HEK293 (cell line): Measurements from ENCODE around the gene IRAK2.

Source experiments
- CTCF ChIP-seq: fragments of 450-650 bp; formaldehyde crosslinking; IDR thresholded peaks from 2 replicates; pipeline ENCODE4 v1.5.1; 2016; ENCODE audit warnings: missing biosample characterization, missing genetic modification characterization
- ZBTB49 ChIP-seq: fragments of 450-650 bp; formaldehyde crosslinking; IDR thresholded peaks from 2 replicates; pipeline ENCODE4 v1.5.1; 2016; ENCODE audit warnings: missing biosample characterization, missing genetic modification characterization, low read depth
- ZNF112 ChIP-seq: fragments of 450-650 bp; formaldehyde crosslinking; IDR thresholded peaks from 2 replicates; pipeline ENCODE4 v1.5.0; 2017; ENCODE audit warnings: missing biosample characterization, missing genetic modification characterization
- ZNF157 ChIP-seq: fragments of 450-650 bp; formaldehyde crosslinking; IDR thresholded peaks from 2 replicates; pipeline ENCODE4 v1.5.1; 2016; ENCODE audit warnings: missing biosample characterization, missing genetic modification characterization
- ZNF274 ChIP-seq, 2 experiments: fragments of 200-500 bp in 1 of 2; fragments of 450-650 bp in 1 of 2; sonication (Bioruptor generic) in 1 of 2; formaldehyde crosslinking in 1 of 2; IDR thresholded peaks; 2 replicates each; pipeline versions ENCODE4 v1.5.1 to v1.6.1; 2014 to 2016; ENCODE audit warnings: borderline replicate concordance in 1 of 2, inconsistent platforms in 1 of 2, low read length in 1 of 2, missing biosample characterization in 1 of 2, missing genetic modification characterization in 1 of 2
- ZNF623 ChIP-seq: fragments of 450-650 bp; formaldehyde crosslinking; IDR thresholded peaks from 2 replicates; pipeline ENCODE4 v1.5.1; 2016; ENCODE audit warnings: missing biosample characterization, missing genetic modification characterization
- ZNF645 ChIP-seq: fragments of 450-650 bp; formaldehyde crosslinking; IDR thresholded peaks from 2 replicates; pipeline ENCODE4; 2016; ENCODE audit warnings: missing biosample characterization, missing genetic modification characterization
- ZNF785 ChIP-seq: fragments of 450-650 bp; formaldehyde crosslinking; IDR thresholded peaks from 2 replicates; pipeline ENCODE4 v1.5.1; 2016; ENCODE audit warnings: missing biosample characterization, missing genetic modification characterization
- ZSCAN23 ChIP-seq: fragments of 450-650 bp; formaldehyde crosslinking; IDR thresholded peaks from 2 replicates; pipeline ENCODE4 v1.5.1; 2016; ENCODE audit warnings: missing biosample characterization, missing genetic modification characterization

- TF ChIP-seq ZNF274 (IDR thresholded peaks at IDR 0.05; ENCODE audit: low read length) (no peak), ZNF274 (tag by site-specific recombination; IDR thresholded peaks at IDR 0.05; ENCODE audit: borderline replicate concordance) (no peak), ZNF785 (no peak), ZNF623 (tag by site-specific recombination) (no peak), ZBTB49 (tag by site-specific recombination) (no peak), CTCF (tag by site-specific recombination) (no peak), ZNF112 (tag by site-specific recombination) (no peak), ZNF157 (tag by site-specific recombination) (no peak), ZSCAN23 (tag by site-specific recombination) (no peak), ZNF645 (tag by site-specific recombination) (no peak)
Observed at GRCh38 chr3:10180738-10181295, 16.1 kb downstream of the IRAK2 start.
